ENCODE data around the gene OR13C8. TPM values are rescaled to one million over a fixed set of nuclear protein-coding genes. Genes with fewer than 3 reads are reported as not detected.
"Not testable (repeated sequence)": the region's sequence is repeated elsewhere in the genome, so short reads cannot be mapped to it uniquely, and the experiment has no call there.

Gene OR13C8, protein sequence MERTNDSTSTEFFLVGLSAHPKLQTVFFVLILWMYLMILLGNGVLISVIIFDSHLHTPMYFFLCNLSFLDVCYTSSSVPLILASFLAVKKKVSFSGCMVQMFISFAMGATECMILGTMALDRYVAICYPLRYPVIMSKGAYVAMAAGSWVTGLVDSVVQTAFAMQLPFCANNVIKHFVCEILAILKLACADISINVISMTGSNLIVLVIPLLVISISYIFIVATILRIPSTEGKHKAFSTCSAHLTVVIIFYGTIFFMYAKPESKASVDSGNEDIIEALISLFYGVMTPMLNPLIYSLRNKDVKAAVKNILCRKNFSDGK
- not detected for total RNA-seq
- polyA plus RNA-seq = not detected
- total RNA-seq = 0 to 0.49 (median 0) reads per million in 6 experiments

DNA sequence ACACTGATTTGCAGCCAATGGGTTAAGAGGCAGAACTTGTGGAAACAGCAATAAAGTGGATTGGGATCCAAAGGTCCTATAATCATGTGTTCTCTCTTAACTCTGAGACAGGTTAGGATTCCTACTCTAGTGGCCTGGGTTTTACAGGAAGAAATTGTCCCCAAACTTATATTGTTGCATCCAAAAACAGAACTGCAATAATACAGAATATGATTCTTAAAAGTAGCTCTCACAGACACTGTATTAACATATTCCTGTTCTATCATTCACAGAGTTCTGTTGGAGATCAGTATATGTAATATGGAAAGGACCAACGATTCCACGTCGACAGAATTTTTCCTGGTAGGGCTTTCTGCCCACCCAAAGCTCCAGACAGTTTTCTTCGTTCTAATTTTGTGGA is at the start of gene OR13C8:
OR13C8 (plus strand) TSS at position 301 of the 400 bp plus-strand sequence; CDS start at position 301, 0 bp downstream.
- peaks cover 0 to 29% (median 13%) of the 10 kb centered on the region in 9 donors for H3K9me3 Mint-ChIP-seq
- POLR2A ChIA-PET = no interaction called here
- peaks cover 0 to 11% (median 0%) of the 10 kb centered on the region in 3 donors for H3K36me3 Mint-ChIP-seq
- H3K27me3 Mint-ChIP-seq = no peaks in the 10 kb centered on the region
- DNase-seq = no peak
- no peaks in the 10 kb centered on the region for H3K4me1 Mint-ChIP-seq
- ATAC-seq = no peak
- H3K4me3 Mint-ChIP-seq = no peak within 1 kb of the TSS
- H3K27ac Mint-ChIP-seq = peak within 1 kb of the TSS in 1 of 10 donors; percentile 7

DNA sequence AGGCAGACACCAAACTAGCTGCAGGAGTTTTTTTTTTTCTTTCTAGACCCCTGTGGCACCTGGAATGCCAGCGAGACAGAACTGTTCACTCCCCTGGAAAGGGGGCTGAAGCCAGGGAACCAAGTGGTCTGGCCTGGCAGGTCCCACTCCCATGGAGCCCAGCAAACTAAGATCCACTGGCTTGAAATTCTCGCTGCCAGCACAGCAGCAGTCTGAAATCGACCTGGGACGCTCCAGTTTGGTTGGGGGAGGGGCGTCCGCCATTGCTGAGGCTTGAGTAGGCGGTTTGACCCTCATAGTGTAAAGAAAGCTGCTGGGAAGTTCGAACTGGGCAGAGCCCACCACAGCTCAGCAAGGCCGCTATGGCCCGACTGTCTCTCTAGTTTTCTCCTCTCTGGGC is 48.7 kb upstream of the OR13C8 start:
- POLR2A ChIA-PET, H3K27me3 Mint-ChIP-seq, H3K4me3 Mint-ChIP-seq, H3K36me3 Mint-ChIP-seq, H3K9me3 Mint-ChIP-seq, DNase-seq, H3K27ac Mint-ChIP-seq, H3K4me1 Mint-ChIP-seq, ATAC-seq: not testable (repeated sequence)

DNA sequence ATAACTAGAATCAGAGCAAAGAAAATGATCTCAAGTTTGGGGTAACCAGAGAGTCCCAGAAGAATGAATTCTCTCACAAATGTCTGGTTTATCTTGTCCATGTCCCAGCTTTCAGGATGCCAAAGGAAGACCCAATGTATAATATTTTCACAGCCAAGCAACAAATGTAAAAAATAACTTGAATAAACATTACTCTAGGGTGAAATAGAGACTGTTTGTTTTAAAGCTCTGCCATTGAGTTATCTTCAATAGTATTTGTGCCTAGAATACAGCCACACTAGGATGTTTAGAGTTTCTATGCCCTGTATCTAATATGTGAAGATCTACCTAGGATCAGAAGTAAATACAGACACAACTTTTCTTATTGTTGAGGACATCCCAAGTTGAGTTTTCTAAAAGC is 41.9 kb upstream of the OR13C8 start, which contains the start of gene OR13C4:
OR13C4 (minus strand) TSS at position 101 of the 400 bp plus-strand sequence; CDS start at position 101, 0 bp downstream.
- no peak for DNase-seq
- no peak within 1 kb of the TSS for H3K4me3 Mint-ChIP-seq
- POLR2A ChIA-PET = no interaction called here
- no peaks in the 10 kb centered on the region for H3K27me3 Mint-ChIP-seq
- H3K4me1 Mint-ChIP-seq = no peaks in the 10 kb centered on the region
- no peak for ATAC-seq
- H3K9me3 Mint-ChIP-seq = peaks cover 0 to 8% (median 3%) of the 10 kb centered on the region in 9 donors
- H3K27ac Mint-ChIP-seq = no peak within 1 kb of the TSS
- no peaks in the 10 kb centered on the region for H3K36me3 Mint-ChIP-seq

DNA sequence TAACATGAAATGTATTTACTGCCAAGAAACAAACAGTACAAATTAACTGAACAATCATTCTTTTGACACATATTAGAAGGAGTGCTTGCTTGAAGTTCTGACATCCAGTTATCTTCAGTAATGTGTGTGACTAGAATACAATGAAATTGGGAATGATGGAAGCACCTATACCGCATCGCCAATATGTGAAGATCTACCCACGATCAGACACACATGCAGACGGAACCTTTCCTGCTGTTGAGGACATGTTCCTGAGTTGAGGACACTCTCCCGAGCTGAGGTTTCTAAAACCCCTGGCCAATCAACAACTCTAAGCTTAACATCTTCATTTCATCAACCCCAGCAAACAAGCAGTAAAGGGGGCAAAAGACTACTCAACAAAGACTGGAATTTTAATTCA is 32.2 kb upstream of the OR13C8 start, which contains the start of gene OR13C3:
OR13C3 (minus strand) TSS at position 101 of the 400 bp plus-strand sequence. CDS start 133 bp downstream, outside the sequence.
- Mint-ChIP-seq H3K27me3 (peaks cover 0 to 13% (median 0%) of the 10 kb centered on the region in 5 donors), H3K4me1 (no peaks in the 10 kb centered on the region), H3K36me3 (no peaks in the 10 kb centered on the region), H3K27ac (no peak within 1 kb of the TSS), H3K4me3 (no peak within 1 kb of the TSS), H3K9me3 (no peaks in the 10 kb centered on the region)
- POLR2A ChIA-PET = no interaction called here
- DNase-seq (no peak), ATAC-seq (no peak)

DNA sequence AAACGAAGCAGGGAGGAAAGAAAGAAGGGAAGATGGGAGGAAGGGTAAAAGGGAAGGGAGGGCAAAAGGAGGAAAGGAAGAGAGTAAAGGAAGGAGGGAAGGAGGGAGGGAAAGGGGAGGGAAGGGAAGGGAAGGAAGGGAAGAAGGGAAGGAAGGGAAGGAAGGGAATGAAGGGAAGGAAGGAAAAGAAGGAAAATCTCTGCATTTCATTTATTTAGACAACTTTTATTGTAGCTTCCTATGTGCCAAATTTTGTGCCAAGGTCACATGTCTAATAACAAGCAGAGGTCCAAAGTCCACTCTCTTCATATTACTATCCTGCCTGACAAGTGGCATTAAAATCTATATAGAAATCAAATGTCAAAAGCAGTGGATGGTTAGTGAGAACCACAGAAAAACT is 29.7 kb upstream of the OR13C8 start:
- Mint-ChIP-seq H3K36me3 (no peaks in the 10 kb centered on the region), H3K27me3 (peaks cover 0 to 13% (median 0%) of the 10 kb centered on the region in 5 donors), H3K9me3 (no peaks in the 10 kb centered on the region), H3K4me1 (no peaks in the 10 kb centered on the region), H3K27ac (no peak overlapping the region), H3K4me3 (no peak overlapping the region)
- POLR2A ChIA-PET = no interaction called here
- ATAC-seq (no peak), DNase-seq (no peak)

GRCh38 chr9:104544644-104545043 is 24.3 kb upstream of the OR13C8 start:
- Mint-ChIP-seq H3K27me3 (no peaks in the 10 kb centered on the region), H3K4me3 (no peak overlapping the region), H3K4me1 (no peaks in the 10 kb centered on the region), H3K27ac (no peak overlapping the region), H3K36me3 (no peaks in the 10 kb centered on the region), H3K9me3 (peaks cover 0 to 6% (median 0%) of the 10 kb centered on the region in 9 donors)
- POLR2A ChIA-PET = no interaction called here
- DNase-seq = no peak
- no peak for ATAC-seq

DNA sequence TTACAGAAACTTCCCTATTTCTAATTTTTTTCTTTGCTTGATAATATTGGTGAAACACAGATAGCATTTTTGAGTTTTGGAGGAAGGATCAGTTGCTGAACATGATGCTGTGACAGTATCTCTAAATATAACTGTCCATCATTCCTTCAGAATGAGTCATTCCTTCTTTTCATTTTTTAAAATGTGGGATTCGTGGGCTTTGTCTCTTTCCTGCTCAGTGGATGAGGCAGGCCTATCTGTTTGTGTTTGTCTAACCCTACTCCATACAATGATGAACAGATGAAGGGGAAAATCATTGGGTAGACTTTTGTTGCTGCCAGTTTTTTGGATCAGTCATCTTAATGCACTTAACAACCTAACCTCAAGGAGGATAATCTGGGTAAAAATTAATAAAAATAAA is 15.7 kb upstream of the OR13C8 start:
- Mint-ChIP-seq H3K36me3 (no peaks in the 10 kb centered on the region), H3K27me3 (peaks cover 0 to 3% (median 0%) of the 10 kb centered on the region in 5 donors), H3K4me3 (no peak overlapping the region), H3K27ac (no peak overlapping the region), H3K9me3 (peaks cover 0 to 22% (median 11%) of the 10 kb centered on the region in 9 donors), H3K4me1 (no peaks in the 10 kb centered on the region)
- POLR2A ChIA-PET = no interaction called here
- DNase-seq (no peak), ATAC-seq (no peak)

DNA sequence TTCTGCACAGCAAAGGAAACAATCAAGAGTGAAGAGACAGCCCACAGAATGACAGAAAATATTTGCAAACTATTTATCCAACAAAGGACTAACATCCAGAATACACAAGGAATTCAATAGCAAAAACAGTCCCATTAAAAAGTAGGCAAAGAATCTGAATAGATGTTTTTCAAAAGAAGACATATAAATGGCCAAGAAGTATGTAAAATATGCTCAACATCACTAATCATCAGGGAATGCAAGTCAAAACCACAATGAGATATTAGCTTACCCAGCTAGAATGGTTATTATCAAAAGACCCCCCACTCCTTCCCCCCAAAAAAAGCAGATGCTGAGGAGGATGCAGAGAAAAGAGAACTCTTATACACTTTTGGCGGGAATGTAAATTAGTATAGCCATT is 13.4 kb upstream of the OR13C8 start:
- Mint-ChIP-seq H3K9me3 (peaks cover under 1 to 27% (median 15%) of the 10 kb centered on the region in 9 donors), H3K27ac (no peak overlapping the region), H3K4me3 (no peak overlapping the region), H3K27me3 (peaks cover 0 to 4% (median 0%) of the 10 kb centered on the region in 5 donors), H3K36me3 (no peaks in the 10 kb centered on the region), H3K4me1 (no peaks in the 10 kb centered on the region)
- ATAC-seq (no peak), DNase-seq (no peak)
- POLR2A ChIA-PET = no interaction called here

DNA sequence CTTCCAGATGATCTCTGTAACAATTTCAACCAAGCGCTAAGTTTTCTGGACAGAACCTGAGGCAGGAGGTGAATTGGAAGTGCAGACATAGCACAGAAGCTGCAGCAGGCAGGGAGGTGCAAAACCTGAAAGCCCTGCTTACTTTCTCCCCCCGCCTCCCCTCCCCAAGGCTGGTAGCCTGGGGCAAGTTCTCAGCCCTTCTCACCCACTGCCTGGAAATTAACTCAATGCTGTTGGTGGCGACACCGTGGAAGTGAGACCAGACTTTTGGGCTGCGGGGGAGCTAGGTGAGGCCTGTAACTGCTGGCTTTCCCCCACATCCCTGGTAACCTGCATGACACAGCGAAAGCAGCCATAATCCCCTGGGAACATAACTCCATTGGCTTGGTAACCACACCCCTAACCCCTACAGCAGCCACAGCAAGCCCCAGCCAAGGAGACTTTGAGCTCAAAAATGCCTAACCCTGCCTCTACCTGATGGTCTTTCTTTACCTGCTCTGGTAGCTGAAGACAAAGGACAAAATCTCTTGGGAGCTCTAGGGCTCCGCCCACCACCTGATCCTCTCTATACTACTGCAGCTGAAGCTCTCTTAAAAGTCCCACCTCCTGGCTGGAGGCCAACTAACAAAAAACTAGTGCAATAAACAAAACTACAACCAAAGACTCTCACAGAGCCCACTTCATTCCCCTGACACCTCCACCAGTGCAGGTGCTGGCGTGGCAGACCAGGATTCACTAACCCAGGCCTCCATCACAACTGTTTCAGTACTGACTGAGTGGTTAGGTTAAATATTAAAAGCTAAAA is 11.9 kb upstream of the OR13C8 start:
- Mint-ChIP-seq H3K4me3 (no peak overlapping the region), H3K27ac (no peak overlapping the region), H3K27me3 (peaks cover 0 to 4% (median 0%) of the 10 kb centered on the region in 5 donors), H3K4me1 (no peaks in the 10 kb centered on the region), H3K9me3 (peaks cover 2 to 27% (median 15%) of the 10 kb centered on the region in 9 donors), H3K36me3 (no peaks in the 10 kb centered on the region)
- ATAC-seq (no peak), DNase-seq (no peak)
- POLR2A ChIA-PET = no interaction called here

DNA sequence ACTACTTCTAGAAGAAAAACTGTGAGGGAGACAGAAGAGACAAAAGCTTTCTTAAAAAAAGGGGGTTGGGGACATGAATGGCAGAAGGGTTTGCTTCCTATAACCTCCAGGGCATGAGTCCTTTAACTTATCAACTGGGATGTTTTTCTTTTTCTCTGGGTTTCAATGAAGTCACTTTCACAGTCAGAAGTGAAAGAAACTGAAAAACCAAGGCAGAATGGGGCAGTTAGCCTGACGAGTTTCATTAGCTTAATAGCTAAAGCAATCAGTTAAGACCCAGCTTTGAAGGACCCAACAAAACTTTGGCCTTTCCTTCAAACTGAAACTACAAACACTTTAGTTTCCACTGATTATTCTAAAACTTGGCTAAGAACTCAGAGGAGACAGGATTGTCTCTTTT is 4.6 kb upstream of the OR13C8 start:
- no peak for DNase-seq
- peaks cover 0 to 8% (median under 1%) of the 10 kb centered on the region in 9 donors for H3K9me3 Mint-ChIP-seq

GRCh38 chr9:104572612-104573011 is 3.6 kb downstream of the OR13C8 start:
- H3K27ac Mint-ChIP-seq = no peak overlapping the region
- DNase-seq = no peak
- H3K36me3 Mint-ChIP-seq = peaks cover 0 to 11% (median 0%) of the 10 kb centered on the region in 3 donors
- H3K4me3 Mint-ChIP-seq = no peak overlapping the region
- ATAC-seq = no peak
- H3K27me3 Mint-ChIP-seq = no peaks in the 10 kb centered on the region
- no peaks in the 10 kb centered on the region for H3K4me1 Mint-ChIP-seq
- H3K9me3 Mint-ChIP-seq = peaks cover 0 to 32% (median 14%) of the 10 kb centered on the region in 9 donors
- POLR2A ChIA-PET = no interaction called here

More for the DNA sequence above, 4.6 kb upstream of the OR13C8 start:
- POLR2A ChIA-PET = no interaction called here
- no peak for ATAC-seq
- no peaks in the 10 kb centered on the region for H3K4me1 Mint-ChIP-seq
- no peak overlapping the region for H3K4me3 Mint-ChIP-seq
- peaks cover 0 to 2% (median 0%) of the 10 kb centered on the region in 3 donors for H3K36me3 Mint-ChIP-seq
- H3K27me3 Mint-ChIP-seq = no peaks in the 10 kb centered on the region
- H3K27ac Mint-ChIP-seq = no peak overlapping the region

GRCh38 chr9:104575456-104575855 is 6.5 kb downstream of the OR13C8 start:
- H3K4me3 Mint-ChIP-seq = no peak overlapping the region

GRCh38 chr9:104577263-104577662 is 8.3 kb downstream of the OR13C8 start:
- no peak for ATAC-seq
- peak overlapping the region in 1 of 10 donors; percentile 58 for H3K27ac Mint-ChIP-seq
- H3K27me3 Mint-ChIP-seq = peaks cover 0 to 22% (median 0%) of the 10 kb centered on the region in 5 donors
- H3K4me1 Mint-ChIP-seq = no peaks in the 10 kb centered on the region
- POLR2A ChIA-PET = no interaction called here
- DNase-seq = no peak
- H3K36me3 Mint-ChIP-seq = peaks cover 0 to 4% (median 0%) of the 10 kb centered on the region in 3 donors
- H3K9me3 Mint-ChIP-seq = peaks cover 0 to 19% (median 12%) of the 10 kb centered on the region in 9 donors
- H3K4me3 Mint-ChIP-seq = no peak overlapping the region

More at GRCh38 chr9:104575456-104575855, 6.5 kb downstream of the OR13C8 start:
- Mint-ChIP-seq H3K36me3 (peaks cover 0 to 4% (median 0%) of the 10 kb centered on the region in 3 donors), H3K4me1 (no peaks in the 10 kb centered on the region), H3K27ac (no peak overlapping the region), H3K27me3 (peaks cover 0 to 13% (median 0%) of the 10 kb centered on the region in 5 donors), H3K9me3 (peaks cover 0 to 32% (median 14%) of the 10 kb centered on the region in 9 donors)
- POLR2A ChIA-PET = no interaction called here
- no peak for DNase-seq
- no peak for ATAC-seq
